NK-92 treated with Interleukin-12 subunit alpha and Interleukin-12 subunit beta, amount 100 ng/mL, for 24 hours (cell line): ENCODE data around the gene TGM2.

ENCODE experiments used
- DNase-seq: peaks from one replicate; lab custom pipeline; 2025; lab: John Stamatoyannopoulos, UW

The TGM2 gene

DNA sequence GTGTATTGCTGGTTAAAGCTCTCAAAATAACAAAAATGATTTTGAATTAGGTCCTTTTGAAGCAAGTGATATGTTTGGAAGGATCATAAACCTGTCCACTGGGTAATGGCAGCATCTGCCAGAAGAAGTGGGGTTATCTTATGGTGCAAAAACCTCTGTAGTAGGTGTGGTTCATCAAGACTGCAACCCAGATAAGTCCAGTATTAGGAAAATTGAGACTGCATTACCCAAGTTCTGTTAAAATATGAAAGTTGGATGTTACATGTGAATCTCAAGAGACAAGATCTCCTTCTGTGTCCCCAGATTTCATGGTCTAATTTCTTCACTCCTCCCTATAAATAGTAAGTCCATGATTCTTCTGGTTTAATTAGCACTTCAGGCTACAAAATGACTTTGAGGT, 72.2 kb downstream of the TGM2 start:
- no peak for DNase-seq

DNA sequence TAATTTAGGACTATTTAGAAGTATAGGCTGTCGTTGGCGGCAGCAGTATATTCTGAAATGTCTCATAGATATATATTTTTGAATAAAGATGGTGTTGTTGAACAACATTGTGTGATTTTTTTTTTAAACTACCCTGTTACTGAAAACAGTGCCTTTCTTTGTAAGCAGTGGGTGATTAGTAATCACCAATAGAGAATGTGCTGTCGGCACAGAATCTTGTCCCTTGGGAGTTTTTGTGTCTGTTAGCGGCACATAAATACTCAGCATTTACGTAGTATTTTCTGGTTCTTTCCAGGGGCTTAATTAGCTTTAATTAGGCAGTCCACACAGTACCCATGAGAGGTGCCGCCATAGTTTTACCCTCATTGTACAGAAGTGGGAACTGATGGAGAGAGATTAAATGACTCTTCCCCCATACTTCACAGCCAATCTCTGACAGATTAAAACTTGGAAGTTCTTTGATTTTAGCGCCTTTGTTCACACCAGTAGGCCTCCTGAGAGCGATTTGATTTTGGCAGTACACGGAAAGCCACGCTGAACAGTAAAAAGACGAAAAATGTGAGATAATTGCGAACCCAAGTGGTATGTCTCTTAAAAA, 72.7 kb downstream of the TGM2 start:
- DNase-seq, result no peak

- no peak for DNase-seq
These were observed 73.4 kb downstream of the TGM2 start for GRCh38 chr20:38091441-38092216.

- no peak for DNase-seq
These were observed 75.0 kb downstream of the TGM2 start for GRCh38 chr20:38090061-38090460.

DNA sequence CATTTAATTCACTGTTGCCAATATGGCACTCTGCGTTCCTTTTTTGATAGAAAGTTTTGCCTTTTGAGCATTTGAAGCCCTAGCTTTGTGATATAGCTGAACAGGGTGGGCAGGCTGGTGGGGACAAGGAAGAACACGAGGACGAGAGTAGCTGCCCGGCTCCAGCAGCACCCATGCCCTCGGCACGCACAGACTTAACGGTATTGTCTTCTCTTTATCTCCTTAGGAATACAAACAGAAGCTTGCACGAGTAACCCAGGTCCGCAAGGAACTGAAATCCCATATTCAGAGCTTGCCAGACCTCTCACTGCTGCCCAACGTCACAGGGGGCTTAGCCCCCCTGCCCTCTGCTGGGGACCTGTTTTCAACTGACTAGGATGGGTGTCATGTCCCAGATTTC, 75.6 kb downstream of the TGM2 start:
- DNase-seq, result no peak

GRCh38 chr20:38085026-38085425, 80.0 kb downstream of the TGM2 start:
- no peak for DNase-seq

DNA sequence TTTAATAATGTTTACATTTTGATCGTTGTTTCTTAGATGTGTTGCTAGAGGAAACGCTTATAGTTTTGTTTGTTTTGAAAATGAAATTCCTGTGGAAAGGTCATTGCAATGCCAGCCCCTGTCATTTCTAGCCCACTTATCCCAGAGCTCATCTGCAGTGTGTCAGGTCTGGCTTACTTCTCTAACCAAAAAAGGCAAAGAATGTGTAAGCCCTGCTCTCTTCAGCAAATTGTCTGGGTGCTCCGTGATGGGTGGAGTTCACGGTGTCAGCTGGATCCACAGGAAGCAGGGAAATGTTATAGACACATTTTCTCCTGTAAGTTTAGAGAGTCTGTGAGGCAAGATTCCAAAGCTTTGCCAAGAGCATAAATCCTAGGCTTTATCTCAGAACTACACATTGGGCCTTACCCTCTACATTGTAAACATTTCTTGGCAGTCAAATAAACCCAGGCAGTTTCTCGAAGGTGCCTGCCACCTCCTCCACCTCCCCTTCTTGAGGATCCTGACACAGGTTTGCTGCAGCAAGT, 80.6 kb downstream of the TGM2 start:
- DNase-seq, result no peak

DNA sequence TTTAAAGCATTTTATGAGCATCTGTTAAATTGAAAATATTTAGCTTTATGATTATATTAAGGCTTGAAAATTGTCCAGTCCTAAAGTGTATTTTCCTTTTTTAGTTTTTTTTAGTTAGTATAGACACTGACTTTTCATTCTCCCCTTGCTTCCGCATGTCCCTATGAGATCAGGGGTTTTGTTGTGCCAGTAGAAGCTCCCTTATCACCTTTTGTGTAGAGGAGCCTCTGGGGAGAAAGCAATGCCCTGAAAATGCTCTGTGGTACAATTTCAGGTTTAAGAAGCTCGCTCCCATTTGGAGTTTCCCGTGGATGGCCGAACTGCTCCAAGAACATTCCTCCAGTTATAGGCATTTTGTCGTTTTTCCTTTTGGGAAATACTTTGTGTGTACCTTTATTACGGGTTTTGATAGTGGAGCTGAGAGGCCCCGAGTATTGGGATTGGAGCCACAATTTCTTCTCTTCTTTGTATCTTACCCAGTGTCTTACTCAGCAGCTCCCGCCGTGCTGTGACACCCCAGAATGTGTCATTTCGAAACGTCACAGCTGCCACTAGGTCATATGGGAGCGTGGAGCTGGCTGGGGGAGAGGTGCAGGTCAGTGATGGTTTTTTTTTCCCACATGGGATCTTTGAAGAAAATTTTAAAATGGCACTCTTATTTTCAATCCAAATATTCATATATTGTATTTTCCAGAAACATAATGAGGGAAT, 81.6 kb downstream of the TGM2 start:
- no peak for DNase-seq

DNA sequence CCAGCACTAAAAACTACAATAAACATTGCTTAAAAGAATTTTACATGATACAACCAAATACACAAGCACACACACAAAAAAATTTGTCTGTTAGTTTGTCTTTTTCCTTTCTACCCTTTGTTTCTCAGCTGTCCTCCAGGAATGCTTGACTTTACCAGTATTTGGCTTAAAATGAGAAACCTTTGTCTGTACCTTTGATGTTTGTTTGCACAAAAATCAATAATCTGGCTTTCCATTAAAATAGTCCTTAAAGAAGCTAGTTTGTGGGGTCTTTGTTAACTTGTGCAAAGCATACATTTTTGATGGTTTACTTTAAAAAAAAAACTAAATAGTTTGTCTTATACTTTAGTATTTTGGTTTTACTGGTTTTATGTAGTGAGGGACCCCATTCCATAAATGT, 82.2 kb downstream of the TGM2 start:
- no peak for DNase-seq

- no peak for DNase-seq
These were observed 83.5 kb downstream of the TGM2 start for GRCh38 chr20:38081575-38081974.

DNA sequence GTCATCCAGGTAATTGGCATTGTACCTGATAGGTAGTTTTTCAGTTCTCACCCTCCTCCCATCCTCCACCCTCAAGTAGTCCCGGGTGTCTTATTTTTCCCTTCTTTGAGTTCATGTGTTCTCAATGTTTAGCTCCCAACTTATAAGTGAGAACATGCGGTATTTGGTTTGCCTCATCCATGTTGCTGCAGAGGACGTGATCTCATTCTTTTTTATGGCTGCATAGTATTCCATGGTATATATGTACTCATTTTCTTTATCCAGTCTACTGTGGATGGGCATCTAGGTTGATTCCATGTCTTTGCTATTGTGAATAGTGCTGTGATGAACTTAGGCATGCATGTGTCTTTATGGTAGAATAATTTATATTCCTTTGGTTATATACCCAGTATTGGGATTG, 85.7 kb downstream of the TGM2 start:
- no peak for DNase-seq

DNA sequence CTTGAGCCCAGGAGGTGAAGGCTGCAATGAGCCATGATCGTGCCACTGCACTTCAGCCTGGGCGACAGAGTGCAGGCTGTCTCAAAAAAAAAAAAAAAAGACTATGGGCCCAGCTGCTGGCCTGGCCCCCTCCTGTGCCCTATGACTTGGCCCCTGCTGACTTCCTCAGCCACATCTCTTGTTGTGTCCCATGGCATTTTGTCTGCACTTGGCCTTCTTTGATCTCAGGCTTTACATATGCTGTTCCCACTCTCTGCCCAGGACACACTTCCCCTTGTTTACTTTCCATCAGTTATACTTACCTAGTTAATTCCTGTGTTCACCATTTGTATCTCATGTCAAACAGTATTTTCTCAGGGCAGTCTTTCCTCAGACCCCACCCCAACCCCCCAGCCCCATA, 87.0 kb downstream of the TGM2 start:
- DNase-seq, result no peak
